Endodermal cell (in vitro differentiated cells): ENCODE measurements around the gene DCD. TPM values are rescaled to one million over a fixed set of nuclear protein-coding genes. Genes with fewer than 3 reads are reported as not detected.

Experiments used
- DNase-seq: peaks from one replicate; pipeline ENCODE4 v3.0.0-alpha.2; 2017
- H3K27ac ChIP-seq: 2 replicates; pipeline ENCODE4 v1.5.1; 2013; ENCODE audit warnings: mild to moderate bottlenecking, low read depth, low read length, moderate library complexity
- H3K27me3 ChIP-seq: 2 replicates; pipeline ENCODE4 v1.6.1; 2013; ENCODE audit warnings: mild to moderate bottlenecking, low read length, moderate library complexity; ENCODE audit not compliant: insufficient read depth, control insufficient read depth, poor library complexity, severe bottlenecking
- H3K36me3 ChIP-seq: 2 replicates; pipeline ENCODE4 v1.7.0; 2013; ENCODE audit warnings: mild to moderate bottlenecking, low read length, moderate library complexity; ENCODE audit not compliant: control insufficient read depth, insufficient read depth
- H3K4me1 ChIP-seq: one replicate; pipeline ENCODE4 v1.7.0; 2013; ENCODE audit warnings: low read length; ENCODE audit not compliant: control insufficient read depth, insufficient read depth
- H3K4me3 ChIP-seq: 2 replicates; pipeline ENCODE4 v1.5.1; 2013; ENCODE audit warnings: mild to moderate bottlenecking, low read length, moderate library complexity
- H3K9ac ChIP-seq: 2 replicates; pipeline ENCODE4 v1.6.1; 2013; ENCODE audit warnings: mild to moderate bottlenecking, low read length, moderate library complexity; ENCODE audit not compliant: poor library complexity, severe bottlenecking; ENCODE audit errors: extremely low read depth
- H3K9me3 ChIP-seq: 2 replicates; pipeline ENCODE4 v1.6.1; 2013; ENCODE audit warnings: mild to moderate bottlenecking, low read length, moderate library complexity; ENCODE audit not compliant: control insufficient read depth
- H3K27ac Mint-ChIP-seq: 2 replicates; pipeline ENCODE4 v1.8.0; 2020; ENCODE audit warnings: mixed read lengths
- H3K27me3 Mint-ChIP-seq: 2 replicates; pipeline ENCODE4 v1.8.0; 2021; ENCODE audit warnings: mild to moderate bottlenecking, mixed read lengths; ENCODE audit not compliant: insufficient read depth
- H3K36me3 Mint-ChIP-seq: 2 replicates; pipeline ENCODE4 v1.8.0; 2020; ENCODE audit warnings: low read depth, mixed read lengths
- H3K4me1 Mint-ChIP-seq: 2 replicates; pipeline ENCODE4 v1.8.0; 2020; ENCODE audit warnings: mixed read lengths
- H3K4me3 Mint-ChIP-seq: 2 replicates; pipeline ENCODE4 v1.8.0; 2020; ENCODE audit warnings: mild to moderate bottlenecking, moderate library complexity, mixed read lengths
- H3K9me3 Mint-ChIP-seq: 2 replicates; pipeline ENCODE4 v1.8.0; 2020; ENCODE audit warnings: mild to moderate bottlenecking, mixed read lengths
- CTCF ChIP-seq: fragments of 200-600 bp; sonication (generic); conservative IDR thresholded peaks from 2 replicates; pipeline ENCODE4 v1.5.0; 2021; ENCODE audit warnings: antibody characterized with exemption, mild to moderate bottlenecking
- WGBS, 2 experiments: methylation state at CpG; one replicate each; pipeline versions ENCODE4 v1.1.5 to v1.1.7; 2013; ENCODE audit warnings: missing lambda C conversion rate in 2 of 2, mixed read lengths in 1 of 2; ENCODE audit not compliant: insufficient coverage in 1 of 2, insufficient read length in 1 of 2; 5-methylcytosine and 5-hydroxymethylcytosine counted together
- total RNA-seq, 2 donors: library from RNA; stranded (reverse); fragmentation: NEBNext Ultra II Directional in 1 of 2; extraction: Animal tissue kit (Norgen Biotek cat#: 25700) in 1 of 2; gene quantifications; 2 replicates in 1 of 2; 3 replicates in 1 of 2; pipeline ENCODE4 v1.2.1, GENCODE V29; 2021

DCD gene
- total RNA-seq, 2 donors from 2014 or later = not detected

- H3K9me3 Mint-ChIP-seq = no peaks in the 10 kb centered on the region
- H3K36me3 ChIP-seq = no peaks in the 10 kb centered on the region
- H3K36me3 Mint-ChIP-seq = no peaks in the 10 kb centered on the region
- no peak overlapping the region for H3K9ac ChIP-seq
- no peak overlapping the region for H3K27ac Mint-ChIP-seq
- no peak for TF ChIP-seq CTCF
- WGBS, 2 experiments = 49 to 59% methylated on average over 2 of the region's 2 CpGs
- DNase-seq = peak; percentile 17
- peaks cover 38% of the 10 kb centered on the region for H3K27me3 Mint-ChIP-seq
- H3K4me3 Mint-ChIP-seq = no peak overlapping the region
- H3K4me3 ChIP-seq = no peak overlapping the region
- H3K27me3 ChIP-seq = peaks cover 15% of the 10 kb centered on the region
- no peak overlapping the region for H3K27ac ChIP-seq
- H3K4me1 ChIP-seq = no peaks in the 10 kb centered on the region
- H3K4me1 Mint-ChIP-seq = peaks cover 4% of the 10 kb centered on the region
- H3K9me3 ChIP-seq = no peaks in the 10 kb centered on the region
These were observed 45.5 kb downstream of the DCD start for GRCh38 chr12:54602661-54603060.

- Histone ChIP-seq H3K4me3 (no peak overlapping the region), H3K4me1 (no peaks in the 10 kb centered on the region), H3K36me3 (no peaks in the 10 kb centered on the region), H3K9ac (no peak overlapping the region), H3K27ac (no peak overlapping the region), H3K27me3 (peaks cover 7% of the 10 kb centered on the region), H3K9me3 (no peaks in the 10 kb centered on the region)
- H3K27ac Mint-ChIP-seq = no peak overlapping the region
- DNase-seq = peak; percentile 53
- H3K9me3 Mint-ChIP-seq = no peaks in the 10 kb centered on the region
- peak; percentile 20 for TF ChIP-seq CTCF
- no peaks in the 10 kb centered on the region for H3K36me3 Mint-ChIP-seq
- 57 to 72% methylated on average over 4 of the region's 4 CpGs for WGBS, 2 experiments
- H3K4me1 Mint-ChIP-seq = peaks cover 4% of the 10 kb centered on the region
- peaks cover 31% of the 10 kb centered on the region for H3K27me3 Mint-ChIP-seq
- no peak overlapping the region for H3K4me3 Mint-ChIP-seq
These were observed 46.3 kb downstream of the DCD start for GRCh38 chr12:54601841-54602240.

- no peaks in the 10 kb centered on the region for H3K36me3 ChIP-seq
- H3K27me3 ChIP-seq = peaks cover 18% of the 10 kb centered on the region
- peak; percentile 38 for DNase-seq
- no peak overlapping the region for H3K4me3 ChIP-seq
- H3K4me3 Mint-ChIP-seq = no peak overlapping the region
- H3K27me3 Mint-ChIP-seq = peaks cover 53% of the 10 kb centered on the region
- no peaks in the 10 kb centered on the region for H3K9me3 ChIP-seq
- no peak overlapping the region for H3K27ac Mint-ChIP-seq
- peaks cover 5% of the 10 kb centered on the region for H3K4me1 Mint-ChIP-seq
- H3K4me1 ChIP-seq = peaks cover under 1% of the 10 kb centered on the region
- no peaks in the 10 kb centered on the region for H3K36me3 Mint-ChIP-seq
- WGBS, 2 experiments = 92 to 94% methylated on average over 5 of the region's 5 CpGs
- no peak overlapping the region for H3K27ac ChIP-seq
- TF ChIP-seq CTCF = no peak
- no peaks in the 10 kb centered on the region for H3K9me3 Mint-ChIP-seq
- no peak overlapping the region for H3K9ac ChIP-seq
These were observed 49.2 kb downstream of the DCD start for GRCh38 chr12:54598970-54599369.
